ENCODE measurements around the gene OPN1MW3. TPM values are rescaled to one million over a fixed set of nuclear protein-coding genes. Genes with fewer than 3 reads are reported as not detected.
"Not testable (repeated sequence)": the region's sequence is repeated elsewhere in the genome, so short reads cannot be mapped to it uniquely, and the experiment has no call there.

The OPN1MW3 gene
- total RNA-seq, 1 donor from 2014 or later = not detected

GRCh38 chrX:154294791-154295574, 37.6 kb downstream of the OPN1MW3 start, which contains the start of gene TEX28:
TSS of gene TEX28 (minus strand) at chrX:154295124. CDS start at chrX:154292117, 3,007 bp downstream.
- no peak for DNase-seq (ENCODE audit: missing footprints)
- intact Hi-C loops (cut with DNase I) = no loop called here
- ATAC-seq = no peak

GRCh38 chrX:154295664-154296310, 38.4 kb downstream of the OPN1MW3 start, which contains the start of gene TKTL1:
TSS of gene TKTL1 (plus strand) at chrX:154295795. CDS start at chrX:154295860, 65 bp downstream.
- intact Hi-C loops (cut with DNase I) = no loop called here
- ATAC-seq (no peak), DNase-seq (ENCODE audit: missing footprints) (no peak)

GRCh38 chrX:154296731-154297130, 39.3 kb downstream of the OPN1MW3 start:
- intact Hi-C loops (cut with DNase I) = no loop called here
- ATAC-seq = no peak
- DNase-seq (ENCODE audit: missing footprints) = no peak

- no peak for ATAC-seq
- intact Hi-C loops (cut with DNase I) = no loop called here
- no peak for DNase-seq (ENCODE audit: missing footprints)
Observed at GRCh38 chrX:154298312-154298711, 40.9 kb downstream of the OPN1MW3 start.

- no peak for ATAC-seq
- peak; percentile 70 for DNase-seq (ENCODE audit: missing footprints)
- intact Hi-C loops (cut with DNase I) = no loop called here
Observed at GRCh38 chrX:154300816-154301215, 43.4 kb downstream of the OPN1MW3 start.

- DNase-seq (ENCODE audit: missing footprints); intact Hi-C loops (cut with DNase I); ATAC-seq: not testable (repeated sequence)
Observed at GRCh38 chrX:154302998-154303397, 45.6 kb downstream of the OPN1MW3 start.

GRCh38 chrX:154303476-154303875, 46.1 kb downstream of the OPN1MW3 start:
- ATAC-seq (no peak), DNase-seq (ENCODE audit: missing footprints) (no peak)
- intact Hi-C loops (cut with DNase I) = no loop called here

GRCh38 chrX:154304846-154305245, 47.5 kb downstream of the OPN1MW3 start:
- intact Hi-C loops (cut with DNase I) = no loop called here
- no peak for DNase-seq (ENCODE audit: missing footprints)
- ATAC-seq = no peak

- intact Hi-C loops (cut with DNase I) = no loop called here
- DNase-seq (ENCODE audit: missing footprints) (no peak), ATAC-seq (peak; percentile 31)
Observed at GRCh38 chrX:154305541-154306205, 48.3 kb downstream of the OPN1MW3 start.

- no peak for ATAC-seq
- no peak for DNase-seq (ENCODE audit: missing footprints)
- intact Hi-C loops (cut with DNase I) = no loop called here
Observed at GRCh38 chrX:154307202-154307601, 49.8 kb downstream of the OPN1MW3 start.

GRCh38 chrX:154308108-154308946, 50.9 kb downstream of the OPN1MW3 start:
- peak; percentile 73 for DNase-seq (ENCODE audit: missing footprints)
- peak; percentile 39 for ATAC-seq
- intact Hi-C loops (cut with DNase I) = no loop called here

GRCh38 chrX:154309041-154309775, 51.8 kb downstream of the OPN1MW3 start:
- intact Hi-C loops (cut with DNase I) = no loop called here
- DNase-seq (ENCODE audit: missing footprints) (no peak), ATAC-seq (no peak)

- DNase-seq (ENCODE audit: missing footprints) (no peak), ATAC-seq (no peak)
- intact Hi-C loops (cut with DNase I) = no loop called here
Observed at GRCh38 chrX:154310616-154311536, 53.5 kb downstream of the OPN1MW3 start.

- ATAC-seq (no peak), DNase-seq (ENCODE audit: missing footprints) (no peak)
Observed at GRCh38 chrX:154312116-154312515, 54.7 kb downstream of the OPN1MW3 start.

GRCh38 chrX:154313147-154313546, 55.8 kb downstream of the OPN1MW3 start:
- ATAC-seq = no peak
- intact Hi-C loops (cut with DNase I) = no loop called here
- DNase-seq (ENCODE audit: missing footprints) = no peak

More at GRCh38 chrX:154312116-154312515, 54.7 kb downstream of the OPN1MW3 start:
- intact Hi-C loops (cut with DNase I) = no loop called here

GRCh38 chrX:154315416-154315815, 58.0 kb downstream of the OPN1MW3 start:
- intact Hi-C loops (cut with DNase I) = no loop called here
- no peak for DNase-seq (ENCODE audit: missing footprints)
- ATAC-seq = no peak

- intact Hi-C loops (cut with DNase I) = no loop called here
- DNase-seq (ENCODE audit: missing footprints) (no peak), ATAC-seq (no peak)
Observed at GRCh38 chrX:154317391-154317995, 60.1 kb downstream of the OPN1MW3 start.
